ENCODE results near the gene TNPO3.

DNA sequence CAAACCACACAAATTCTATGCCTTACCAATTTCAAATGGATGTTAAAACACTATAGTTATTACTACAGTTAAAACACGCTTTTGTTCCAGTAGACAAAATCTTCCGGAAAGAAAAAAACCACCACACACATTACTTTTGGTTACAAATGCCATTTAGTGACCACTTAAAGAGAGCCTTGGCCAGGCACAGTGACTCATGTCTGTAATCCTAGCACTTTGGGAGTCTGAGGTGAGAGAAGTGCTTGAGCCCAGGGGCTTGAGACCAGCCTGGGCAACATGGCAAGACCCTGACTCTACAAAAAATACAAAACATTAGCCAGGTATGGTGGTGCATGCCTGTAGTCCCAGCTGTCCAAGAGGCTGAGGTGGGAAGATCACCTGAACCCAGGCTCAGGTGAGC lies 7.2 kb downstream of the TNPO3 start:
- TF ChIP-seq, protein P1, sequence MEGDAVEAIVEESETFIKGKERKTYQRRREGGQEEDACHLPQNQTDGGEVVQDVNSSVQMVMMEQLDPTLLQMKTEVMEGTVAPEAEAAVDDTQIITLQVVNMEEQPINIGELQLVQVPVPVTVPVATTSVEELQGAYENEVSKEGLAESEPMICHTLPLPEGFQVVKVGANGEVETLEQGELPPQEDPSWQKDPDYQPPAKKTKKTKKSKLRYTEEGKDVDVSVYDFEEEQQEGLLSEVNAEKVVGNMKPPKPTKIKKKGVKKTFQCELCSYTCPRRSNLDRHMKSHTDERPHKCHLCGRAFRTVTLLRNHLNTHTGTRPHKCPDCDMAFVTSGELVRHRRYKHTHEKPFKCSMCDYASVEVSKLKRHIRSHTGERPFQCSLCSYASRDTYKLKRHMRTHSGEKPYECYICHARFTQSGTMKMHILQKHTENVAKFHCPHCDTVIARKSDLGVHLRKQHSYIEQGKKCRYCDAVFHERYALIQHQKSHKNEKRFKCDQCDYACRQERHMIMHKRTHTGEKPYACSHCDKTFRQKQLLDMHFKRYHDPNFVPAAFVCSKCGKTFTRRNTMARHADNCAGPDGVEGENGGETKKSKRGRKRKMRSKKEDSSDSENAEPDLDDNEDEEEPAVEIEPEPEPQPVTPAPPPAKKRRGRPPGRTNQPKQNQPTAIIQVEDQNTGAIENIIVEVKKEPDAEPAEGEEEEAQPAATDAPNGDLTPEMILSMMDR (IDR thresholded peaks at IDR 0.05), result no peak
- TF ChIP-seq POLR2A (IDR thresholded peaks at IDR 0.05), result no peak
- no peak for TF ChIP-seq EP300 (IDR thresholded peaks at IDR 0.05)
- TF ChIP-seq POLR2AphosphoS5 (IDR thresholded peaks at IDR 0.05), result no peak

Data from gastroesophageal sphincter (tissue), 3 donors.